HG02981 (cell line): ENCODE results near the gene COL3A1.

Experiments used
- ATAC-seq: cut with Tn5 transposase; IDR thresholded peaks from one replicate; pipeline ENCODE4 v1.9.1; 2021; ENCODE audit warnings: mild to moderate bottlenecking, moderate library complexity; ENCODE audit not compliant: unreplicated experiment

Gene COL3A1

DNA sequence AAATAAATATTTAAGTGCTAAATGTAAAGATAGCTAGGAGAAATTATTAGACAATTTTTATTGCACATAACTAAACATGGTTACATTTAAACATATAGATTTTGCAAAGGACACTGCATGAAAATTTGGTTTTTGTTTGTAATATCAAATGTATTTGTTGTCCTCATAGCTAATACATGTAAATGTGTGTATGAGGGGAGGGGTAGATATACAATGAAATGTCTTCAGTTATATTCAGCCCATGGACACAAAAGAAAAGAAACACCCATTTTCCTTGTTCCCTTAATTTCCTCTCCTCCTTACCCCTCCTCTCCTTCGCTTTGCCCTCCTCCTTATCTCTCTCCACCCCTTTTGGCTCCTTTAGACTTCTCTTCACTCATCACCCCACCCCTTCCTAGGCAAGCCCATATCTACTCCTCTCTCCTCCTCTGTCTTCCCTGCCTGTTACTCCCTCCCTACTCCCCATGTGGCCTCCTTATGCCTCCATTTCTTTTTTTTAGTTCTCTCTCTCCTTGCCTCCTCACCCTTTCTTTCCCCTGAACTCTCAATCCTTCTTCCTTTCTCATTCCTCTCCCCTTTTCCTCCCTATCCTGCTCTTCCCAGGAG lies 1.4 kb downstream of the COL3A1 start:
- ATAC-seq = no peak

DNA sequence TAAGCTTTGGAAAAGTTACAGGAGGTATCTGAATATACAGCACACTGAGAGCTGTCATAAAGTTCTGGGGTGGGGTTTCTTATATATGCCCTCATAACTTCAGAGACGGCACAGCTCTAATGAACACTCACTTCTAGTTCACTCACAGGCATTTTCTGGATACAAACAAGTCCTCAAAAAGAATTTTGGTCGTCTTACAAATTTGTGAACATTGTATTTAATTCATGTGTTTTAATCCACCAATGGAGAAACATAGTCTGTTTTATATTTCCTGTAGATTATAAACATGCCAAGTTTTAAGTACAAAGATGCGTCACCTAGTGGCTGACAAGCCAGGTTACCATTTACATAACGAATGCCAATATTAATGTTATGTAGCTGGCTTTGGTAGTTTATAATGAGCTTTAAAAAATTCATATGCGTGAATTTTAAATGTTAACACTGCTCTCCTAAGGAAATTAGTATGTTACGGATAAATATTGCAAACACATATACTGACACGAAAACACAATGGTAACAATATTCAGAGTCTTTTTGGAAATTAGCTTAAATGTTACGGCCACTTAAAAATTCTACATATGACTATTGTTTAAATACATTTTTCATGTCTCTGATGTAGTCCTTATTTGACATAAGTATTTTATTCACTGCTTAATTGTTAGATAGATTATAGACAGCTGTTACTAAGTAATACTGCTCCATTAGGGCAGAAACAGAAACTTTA lies 2.5 kb downstream of the COL3A1 start:
- no peak for ATAC-seq

GRCh38 chr2:188977317-188977716 lies 3.1 kb downstream of the COL3A1 start:
- ATAC-seq = no peak

DNA sequence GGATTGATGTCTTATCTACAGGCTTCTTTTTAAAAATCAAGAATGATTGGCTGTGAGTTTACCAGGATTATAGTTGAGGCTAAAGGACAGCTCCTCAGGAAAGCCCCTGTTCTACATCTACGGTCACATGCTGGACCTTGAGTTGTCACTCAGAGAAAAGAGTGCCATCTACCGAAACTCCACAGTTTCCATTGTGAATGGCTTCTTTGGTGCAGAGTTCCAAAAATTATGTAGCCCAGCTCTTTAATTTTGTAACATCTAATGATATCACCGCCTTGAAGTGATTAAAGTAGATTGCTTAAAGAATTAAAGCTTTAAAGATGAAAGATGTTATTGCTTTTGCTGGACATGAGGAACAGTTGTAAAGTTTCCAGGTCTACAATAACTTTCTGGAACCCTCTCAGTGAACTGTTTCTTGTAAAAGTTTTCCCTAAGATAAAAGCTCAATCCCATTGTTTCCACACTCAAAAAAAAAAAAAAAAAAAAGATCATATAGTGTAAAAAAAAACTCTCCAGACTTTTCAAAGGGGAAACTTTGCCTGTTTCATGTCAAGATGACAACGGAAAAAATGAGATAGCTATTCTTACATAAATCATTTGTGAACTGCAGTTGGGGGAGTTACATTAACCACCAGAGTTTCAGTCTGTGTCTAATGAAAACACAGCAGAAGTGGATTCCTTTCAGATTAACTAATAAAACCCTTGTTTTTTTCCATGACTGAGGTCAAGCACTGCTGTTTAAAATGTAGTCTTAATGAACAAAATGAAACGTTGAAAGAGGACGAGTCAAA lies 4.3 kb downstream of the COL3A1 start:
- ATAC-seq = peak; percentile 85

- ATAC-seq = peak; percentile 21
Observed at GRCh38 chr2:188979187-188980114, 5.3 kb downstream of the COL3A1 start.

DNA sequence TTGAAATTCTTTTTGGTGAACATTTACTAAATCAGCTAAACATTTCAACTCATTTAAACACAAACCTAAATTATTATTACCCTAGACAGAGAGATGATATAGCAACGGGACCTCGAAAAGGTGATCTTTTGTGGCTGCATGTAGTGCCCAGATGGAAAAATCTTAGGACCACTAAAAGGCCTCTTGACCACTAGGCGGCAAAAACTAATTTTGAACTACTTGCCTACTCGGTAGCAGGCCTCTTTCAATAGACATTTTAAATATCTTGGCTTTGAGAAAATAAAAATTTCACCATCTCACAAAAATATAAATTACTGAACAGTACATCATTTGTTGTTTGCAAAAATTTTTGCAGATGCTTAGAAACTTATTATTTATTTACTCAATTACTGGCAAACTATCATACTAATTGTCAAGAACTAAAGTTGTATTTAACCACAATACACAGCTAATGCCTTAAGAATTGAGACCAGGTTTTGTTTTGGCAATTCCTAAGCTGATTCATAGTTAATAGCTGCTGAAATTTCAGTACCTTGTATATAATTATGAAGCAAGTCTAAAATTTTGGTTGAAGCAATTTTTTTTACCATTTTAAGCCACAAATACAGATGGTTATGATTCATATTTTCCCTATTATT lies 9.4 kb downstream of the COL3A1 start:
- ATAC-seq = no peak

DNA sequence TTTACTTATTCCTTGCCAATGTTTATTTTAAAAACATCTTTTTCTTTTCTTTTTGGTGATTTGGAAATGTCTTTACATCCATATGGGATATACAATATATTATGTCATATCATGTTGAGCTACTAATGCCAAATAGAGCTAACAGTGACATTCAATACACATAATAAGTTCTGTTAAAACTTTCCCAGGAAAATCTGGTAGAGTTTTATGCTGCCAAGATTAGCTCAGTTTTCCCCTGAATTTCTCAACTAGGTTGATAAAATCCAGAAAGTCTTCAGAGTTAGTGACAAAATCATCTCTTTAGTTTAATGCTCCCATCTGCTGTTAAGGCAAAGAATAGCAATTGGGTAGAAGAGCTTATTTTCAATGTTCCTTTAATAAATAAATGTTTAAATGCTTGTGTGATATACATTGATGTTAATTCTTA lies 9.9 kb downstream of the COL3A1 start:
- no peak for ATAC-seq

DNA sequence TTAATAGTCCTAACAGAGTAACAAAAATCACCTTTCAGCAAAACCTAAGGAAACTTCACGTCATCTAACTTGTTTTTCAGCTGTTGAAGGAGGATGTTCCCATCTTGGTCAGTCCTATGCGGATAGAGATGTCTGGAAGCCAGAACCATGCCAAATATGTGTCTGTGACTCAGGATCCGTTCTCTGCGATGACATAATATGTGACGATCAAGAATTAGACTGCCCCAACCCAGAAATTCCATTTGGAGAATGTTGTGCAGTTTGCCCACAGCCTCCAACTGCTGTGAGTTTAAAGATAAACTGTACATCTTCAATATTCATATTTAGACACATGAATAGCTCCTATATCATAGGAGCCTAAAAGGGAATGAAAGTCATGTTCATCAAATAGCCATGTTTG lies 10.5 kb downstream of the COL3A1 start:
- no peak for ATAC-seq

GRCh38 chr2:188986839-188987238 lies 12.7 kb downstream of the COL3A1 start:
- no peak for ATAC-seq

DNA sequence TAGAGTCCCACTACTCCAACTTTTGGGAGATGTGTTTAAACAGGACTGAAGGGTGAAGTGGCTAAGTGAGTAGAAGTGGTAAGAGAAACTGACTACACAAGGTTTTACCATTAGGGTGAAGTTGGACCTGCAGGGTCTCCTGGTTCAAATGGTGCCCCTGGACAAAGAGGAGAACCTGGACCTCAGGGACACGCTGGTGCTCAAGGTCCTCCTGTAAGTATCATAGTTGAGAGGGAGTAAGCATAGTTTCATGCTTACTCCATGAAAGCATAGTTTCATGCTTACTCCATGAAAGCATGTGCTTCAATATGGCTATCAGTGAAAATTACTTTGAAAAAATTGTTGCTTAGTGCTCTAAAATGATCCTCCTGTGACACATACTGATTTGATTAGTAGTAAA lies 19.1 kb downstream of the COL3A1 start:
- no peak for ATAC-seq

- no peak for ATAC-seq
Observed at GRCh38 chr2:188997263-188997662, 23.1 kb downstream of the COL3A1 start.

DNA sequence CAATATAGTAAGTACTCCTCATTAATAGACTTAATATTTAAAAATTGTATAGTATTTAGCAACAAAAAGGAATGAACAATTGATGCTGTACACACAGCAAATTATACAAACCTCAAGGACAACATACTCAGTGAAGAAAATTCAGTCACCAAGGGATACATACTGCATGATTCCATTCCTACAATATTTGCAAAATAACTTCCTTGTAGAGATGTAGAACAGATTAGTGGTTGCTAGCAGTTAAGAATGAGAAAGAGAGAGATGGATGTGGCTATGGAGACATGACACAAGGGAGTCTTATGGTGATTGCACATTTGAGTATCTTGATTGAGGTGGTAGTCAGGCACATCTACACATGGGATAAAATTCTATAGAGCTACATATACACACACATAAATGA lies 26.0 kb downstream of the COL3A1 start:
- no peak for ATAC-seq

DNA sequence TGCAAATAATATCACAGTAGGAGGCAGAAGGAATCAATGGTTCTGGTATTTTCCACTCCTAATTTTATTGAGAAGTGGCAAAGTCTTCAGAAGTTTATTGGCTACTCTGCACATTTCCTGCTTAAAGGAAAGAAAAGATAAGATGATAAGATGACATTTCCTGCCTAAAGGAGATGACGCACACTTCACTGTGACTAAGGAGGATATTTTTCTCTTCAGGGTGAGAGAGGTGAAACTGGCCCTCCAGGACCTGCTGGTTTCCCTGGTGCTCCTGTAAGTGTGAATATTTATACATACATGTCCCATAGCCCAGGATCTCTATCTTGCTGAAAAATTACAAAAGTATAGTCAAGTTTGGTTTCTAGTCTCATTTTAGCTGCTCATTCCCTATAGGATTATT lies 27.9 kb downstream of the COL3A1 start:
- no peak for ATAC-seq

DNA sequence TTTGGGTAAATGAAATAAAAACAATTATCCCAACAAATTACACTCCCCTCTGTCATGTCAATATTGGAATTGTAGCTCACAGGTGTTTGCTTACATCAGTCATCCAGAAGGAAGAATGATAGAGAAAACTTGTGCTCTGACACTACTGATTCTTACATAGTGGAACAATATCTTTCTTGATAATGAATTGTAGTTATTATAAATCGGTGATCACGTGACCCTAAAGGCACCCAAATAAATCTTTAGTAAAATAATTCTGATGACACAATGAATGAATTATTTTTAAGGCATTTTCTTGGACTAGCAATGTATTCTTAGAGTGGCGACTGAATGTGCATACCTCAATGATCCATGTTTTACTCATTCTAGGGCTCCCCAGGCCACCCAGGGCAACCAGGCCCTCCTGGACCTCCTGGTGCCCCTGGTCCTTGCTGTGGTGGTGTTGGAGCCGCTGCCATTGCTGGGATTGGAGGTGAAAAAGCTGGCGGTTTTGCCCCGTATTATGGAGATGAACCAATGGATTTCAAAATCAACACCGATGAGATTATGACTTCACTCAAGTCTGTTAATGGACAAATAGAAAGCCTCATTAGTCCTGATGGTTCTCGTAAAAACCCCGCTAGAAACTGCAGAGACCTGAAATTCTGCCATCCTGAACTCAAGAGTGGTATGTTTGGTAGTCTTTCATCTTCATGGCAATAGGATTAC lies 34.5 kb downstream of the COL3A1 start:
- ATAC-seq = no peak

DNA sequence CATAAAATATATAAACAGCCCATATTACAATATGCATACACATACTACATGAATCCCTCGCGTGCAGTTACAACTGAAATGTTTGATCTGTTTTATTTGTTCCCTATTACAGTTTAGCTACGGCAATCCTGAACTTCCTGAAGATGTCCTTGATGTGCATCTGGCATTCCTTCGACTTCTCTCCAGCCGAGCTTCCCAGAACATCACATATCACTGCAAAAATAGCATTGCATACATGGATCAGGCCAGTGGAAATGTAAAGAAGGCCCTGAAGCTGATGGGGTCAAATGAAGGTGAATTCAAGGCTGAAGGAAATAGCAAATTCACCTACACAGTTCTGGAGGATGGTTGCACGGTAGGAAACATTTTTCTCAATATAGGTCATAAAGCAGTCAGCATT lies 36.4 kb downstream of the COL3A1 start:
- no peak for ATAC-seq

GRCh38 chr2:189012351-189012750 lies 38.2 kb downstream of the COL3A1 start:
- no peak for ATAC-seq

- ATAC-seq = no peak
Observed at GRCh38 chr2:189013031-189013430, 38.9 kb downstream of the COL3A1 start.

- ATAC-seq = no peak
Observed at GRCh38 chr2:189013671-189014448, 39.7 kb downstream of the COL3A1 start.
